ENCODE data around the gene NCOA7.

NCOA7 gene

GRCh38 chr6:125784365-125784764, 6.4 kb upstream of the NCOA7 start:
- TF ChIP-seq CTCF (IDR thresholded peaks at IDR 0.05; ENCODE audit: low read depth, low read length, missing control alignments), result no peak
- DNase-seq (ENCODE audit: low read depth), result no peak
- in situ Hi-C loops (cut with HindIII; ENCODE audit: low sequenced_read_pairs), result loop anchor here (25.0 kb wide), 1 partner anchor 178 kb away; the partner anchor contains the start of gene HINT3
- no peak overlapping the region for H3K4me3 ChIP-seq (ENCODE audit: low read depth, low read length)

- no peak overlapping the region for H3K4me3 ChIP-seq (ENCODE audit: low read depth, low read length)
- in situ Hi-C loops (cut with HindIII; ENCODE audit: low sequenced_read_pairs), result loop anchor here (25.0 kb wide), 1 partner anchor 175 kb away; the partner anchor contains the start of gene HINT3
- peak; percentile 25 for TF ChIP-seq CTCF (IDR thresholded peaks at IDR 0.05; ENCODE audit: low read depth, low read length, missing control alignments)
- DNase-seq (ENCODE audit: low read depth), result no peak
These were observed 3.0 kb upstream of the NCOA7 start for GRCh38 chr6:125787791-125788190.

GRCh38 chr6:125789167-125789566, 1.6 kb upstream of the NCOA7 start:
- H3K4me3 ChIP-seq (ENCODE audit: low read depth, low read length), result no peak overlapping the region
- no peak for DNase-seq (ENCODE audit: low read depth)
- TF ChIP-seq CTCF (IDR thresholded peaks at IDR 0.05; ENCODE audit: low read depth, low read length, missing control alignments), result no peak
- in situ Hi-C loops (cut with HindIII; ENCODE audit: low sequenced_read_pairs), result loop anchor here (25.0 kb wide), 1 partner anchor 173 kb away; the partner anchor contains the start of gene HINT3

- TF ChIP-seq CTCF (IDR thresholded peaks at IDR 0.05; ENCODE audit: low read depth, low read length, missing control alignments), result no peak
- in situ Hi-C loops (cut with HindIII; ENCODE audit: low sequenced_read_pairs), result loop anchor here (25.0 kb wide), 1 partner anchor 173 kb away; the partner anchor contains the start of gene HINT3
- H3K4me3 ChIP-seq (ENCODE audit: low read depth, low read length), result peak overlapping the region; percentile 86
- DNase-seq (ENCODE audit: low read depth), result no peak
These were observed 993 bp upstream of the NCOA7 start for GRCh38 chr6:125789576-125790357.

GRCh38 chr6:125791151-125791819, 525 bp downstream of the NCOA7 start:
- DNase-seq (ENCODE audit: low read depth), result no peak
- H3K4me3 ChIP-seq (ENCODE audit: low read depth, low read length), result peak overlapping the region; percentile 86
- in situ Hi-C loops (cut with HindIII; ENCODE audit: low sequenced_read_pairs), result loop anchor here (25.0 kb wide), 1 partner anchor 171 kb away; the partner anchor contains the start of gene HINT3
- TF ChIP-seq CTCF (IDR thresholded peaks at IDR 0.05; ENCODE audit: low read depth, low read length, missing control alignments), result peak; percentile 77

GRCh38 chr6:125791820-125792165, 1.0 kb downstream of the NCOA7 start:
- peak overlapping the region; percentile 86 for H3K4me3 ChIP-seq (ENCODE audit: low read depth, low read length)
- no peak for TF ChIP-seq CTCF (IDR thresholded peaks at IDR 0.05; ENCODE audit: low read depth, low read length, missing control alignments)
- in situ Hi-C loops (cut with HindIII; ENCODE audit: low sequenced_read_pairs), result loop anchor here (25.0 kb wide), 1 partner anchor 171 kb away; the partner anchor contains the start of gene HINT3
- no peak for DNase-seq (ENCODE audit: low read depth)
